ENCODE measurements around the gene CPE.
"Not testable (repeated sequence)": the region's sequence is repeated elsewhere in the genome, so short reads cannot be mapped to it uniquely, and the experiment has no call there.

CPE gene

DNA sequence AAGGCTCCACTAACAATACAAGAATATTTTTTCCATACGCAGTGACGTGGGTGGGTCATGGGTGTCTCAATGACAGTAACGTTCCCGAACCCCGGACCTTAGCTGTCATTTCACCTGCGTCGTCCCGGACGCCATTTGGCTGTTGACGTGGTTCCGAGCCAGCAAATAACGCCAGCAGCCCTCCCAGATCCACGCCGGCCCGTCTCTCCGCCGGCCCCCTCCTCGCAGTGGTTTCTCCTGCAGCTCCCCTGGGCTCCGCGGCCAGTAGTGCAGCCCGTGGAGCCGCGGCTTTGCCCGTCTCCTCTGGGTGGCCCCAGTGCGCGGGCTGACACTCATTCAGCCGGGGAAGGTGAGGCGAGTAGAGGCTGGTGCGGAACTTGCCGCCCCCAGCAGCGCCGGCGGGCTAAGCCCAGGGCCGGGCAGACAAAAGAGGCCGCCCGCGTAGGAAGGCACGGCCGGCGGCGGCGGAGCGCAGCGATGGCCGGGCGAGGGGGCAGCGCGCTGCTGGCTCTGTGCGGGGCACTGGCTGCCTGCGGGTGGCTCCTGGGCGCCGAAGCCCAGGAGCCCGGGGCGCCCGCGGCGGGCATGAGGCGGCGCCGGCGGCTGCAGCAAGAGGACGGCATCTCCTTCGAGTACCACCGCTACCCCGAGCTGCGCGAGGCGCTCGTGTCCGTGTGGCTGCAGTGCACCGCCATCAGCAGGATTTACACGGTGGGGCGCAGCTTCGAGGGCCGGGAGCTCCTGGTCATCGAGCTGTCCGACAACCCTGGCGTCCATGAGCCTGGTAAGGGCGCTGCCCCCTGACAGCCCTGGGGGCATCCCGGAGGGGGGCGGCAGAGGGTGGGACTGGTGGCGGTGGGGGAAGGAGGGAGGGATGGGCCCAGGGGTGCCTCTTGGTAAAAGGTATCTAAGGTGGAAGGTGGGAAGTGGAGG, at the start of gene CPE:
Gene CPE, plus strand, starts transcription at position 264 of the 933 bp plus-strand sequence. Its CDS starts 214 bp downstream, at position 478.
- H3K9me3 ChIP-seq (ENCODE audit: control insufficient read depth in 1 of 2, low read length in 2 of 2) = no peaks in the 10 kb centered on the region
- H3K27ac ChIP-seq (ENCODE audit: low read length) = peak within 1 kb of the TSS; percentile 22
- peak within 1 kb of the TSS; percentile 62 to 70 for H3K4me3 ChIP-seq (ENCODE audit: low read depth in 1 of 2, low read length in 2 of 2)
- no peaks in the 10 kb centered on the region for H3K36me3 ChIP-seq (ENCODE audit: control insufficient read depth in 1 of 2, insufficient read depth in 2 of 2, low read length in 2 of 2)
- H3K27me3 ChIP-seq (ENCODE audit: low read depth, low read length) = peaks cover 6% of the 10 kb centered on the region
- no peaks in the 10 kb centered on the region for H3K4me1 ChIP-seq (ENCODE audit: control insufficient read depth in 1 of 2, insufficient read depth in 2 of 2, low read length in 2 of 2)

DNA sequence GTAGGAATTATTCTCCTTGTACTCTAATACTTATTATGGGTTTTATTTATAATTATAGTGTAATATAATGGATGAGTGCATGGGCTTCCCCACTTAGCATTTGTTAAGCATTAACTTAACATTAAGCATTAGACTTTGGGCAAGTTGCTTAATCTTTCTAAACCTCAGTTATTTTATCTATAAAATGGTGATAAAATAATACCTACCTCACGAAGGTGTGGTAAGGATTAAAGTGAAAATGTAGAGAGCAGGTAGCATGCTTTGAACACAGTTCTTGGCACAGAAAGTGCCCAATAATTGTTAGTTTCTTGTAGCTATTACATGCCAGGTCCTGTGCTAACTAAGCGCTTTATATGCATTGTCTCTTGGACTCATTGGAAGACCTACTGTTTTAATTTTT, 48.7 kb upstream of the CPE start:
- Histone ChIP-seq H3K4me1 (ENCODE audit: control insufficient read depth in 1 of 2, insufficient read depth in 2 of 2, low read length in 2 of 2) (peaks cover 17 to 21% of the 10 kb centered on the region in 2 donors), H3K4me3 (ENCODE audit: low read depth in 1 of 2, low read length in 2 of 2) (no peak overlapping the region), H3K27ac (ENCODE audit: low read length) (no peak overlapping the region)

DNA sequence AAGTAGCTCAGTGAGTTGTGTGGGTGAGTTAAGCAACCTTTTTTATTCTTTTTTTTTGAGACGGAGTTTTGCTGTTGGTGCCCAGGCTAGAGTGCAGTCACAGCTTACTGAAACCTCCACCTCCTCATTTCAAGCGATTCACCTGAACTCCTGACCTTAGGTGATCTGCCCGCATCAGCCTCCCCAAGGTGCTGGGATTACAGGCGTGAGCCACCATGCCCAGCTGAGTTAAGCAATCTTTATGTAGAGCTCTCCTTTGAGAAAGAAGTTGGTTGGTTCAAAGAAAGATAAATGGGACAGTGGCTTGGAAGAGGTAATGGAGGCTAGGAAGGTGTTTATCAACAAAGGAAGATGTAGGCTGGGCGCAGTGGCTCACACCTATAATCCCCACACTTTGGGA, 48.1 kb upstream of the CPE start:
- no peak overlapping the region for H3K4me3 ChIP-seq (ENCODE audit: low read depth in 1 of 2, low read length in 2 of 2)
- H3K36me3 ChIP-seq (ENCODE audit: control insufficient read depth in 1 of 2, insufficient read depth in 2 of 2, low read length in 2 of 2) = no peaks in the 10 kb centered on the region
- H3K9me3 ChIP-seq (ENCODE audit: control insufficient read depth in 1 of 2, low read length in 2 of 2) = no peaks in the 10 kb centered on the region
- H3K4me1 ChIP-seq (ENCODE audit: control insufficient read depth in 1 of 2, insufficient read depth in 2 of 2, low read length in 2 of 2) = peaks cover 17 to 21% of the 10 kb centered on the region in 2 donors
- no peaks in the 10 kb centered on the region for H3K27me3 ChIP-seq (ENCODE audit: low read depth, low read length)
- no peak overlapping the region for H3K27ac ChIP-seq (ENCODE audit: low read length)

More for the DNA sequence above, 48.7 kb upstream of the CPE start:
- no peaks in the 10 kb centered on the region for H3K9me3 ChIP-seq (ENCODE audit: control insufficient read depth in 1 of 2, low read length in 2 of 2)
- H3K36me3 ChIP-seq (ENCODE audit: control insufficient read depth in 1 of 2, insufficient read depth in 2 of 2, low read length in 2 of 2) = no peaks in the 10 kb centered on the region
- H3K27me3 ChIP-seq (ENCODE audit: low read depth, low read length) = no peaks in the 10 kb centered on the region

DNA sequence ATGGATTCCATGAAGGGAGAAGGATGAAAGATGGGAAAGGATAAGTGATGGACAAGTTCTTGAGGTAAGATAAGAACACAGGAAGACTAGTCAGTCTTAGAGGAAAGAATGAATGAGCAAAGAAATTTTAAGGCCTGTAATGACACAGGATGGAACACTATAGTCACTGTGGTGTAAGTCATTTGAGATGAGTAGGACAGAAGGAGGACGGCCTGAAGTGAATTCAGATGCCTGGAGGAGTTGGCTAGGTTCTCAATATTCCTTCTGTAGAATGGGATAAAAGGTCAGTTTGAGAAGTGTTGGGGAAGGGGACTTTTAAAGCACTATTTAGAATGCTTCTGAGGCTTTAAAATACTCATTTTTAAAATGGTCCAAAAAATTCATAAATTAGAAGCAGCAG, 47.4 kb upstream of the CPE start:
- H3K27me3 ChIP-seq (ENCODE audit: low read depth, low read length) = no peaks in the 10 kb centered on the region
- no peak overlapping the region for H3K4me3 ChIP-seq (ENCODE audit: low read depth in 1 of 2, low read length in 2 of 2)
- H3K4me1 ChIP-seq (ENCODE audit: control insufficient read depth in 1 of 2, insufficient read depth in 2 of 2, low read length in 2 of 2) = peaks cover 13 to 16% of the 10 kb centered on the region in 2 donors
- H3K9me3 ChIP-seq (ENCODE audit: control insufficient read depth in 1 of 2, low read length in 2 of 2) = no peaks in the 10 kb centered on the region
- H3K27ac ChIP-seq (ENCODE audit: low read length) = no peak overlapping the region
- no peaks in the 10 kb centered on the region for H3K36me3 ChIP-seq (ENCODE audit: control insufficient read depth in 1 of 2, insufficient read depth in 2 of 2, low read length in 2 of 2)

DNA sequence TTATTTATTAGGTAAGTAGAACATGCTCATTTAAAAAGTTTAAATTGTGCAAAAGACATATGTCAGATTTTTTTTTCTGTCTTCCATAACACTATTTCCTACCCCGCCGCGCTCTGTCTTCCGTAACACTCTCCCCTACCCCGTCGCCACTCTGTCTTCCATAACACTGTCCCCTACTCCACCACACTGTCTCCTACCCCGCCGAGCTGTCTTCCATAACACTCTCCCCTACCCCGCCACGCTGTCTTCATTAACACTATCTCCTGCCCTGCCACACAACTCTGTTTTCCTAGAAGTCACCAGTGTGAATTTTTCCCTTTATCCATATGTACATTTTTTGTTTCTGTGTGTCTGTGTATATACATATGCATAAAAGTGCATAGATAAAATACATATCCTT, 47.0 kb upstream of the CPE start:
- peaks cover 0 to 2% of the 10 kb centered on the region in 2 donors for H3K36me3 ChIP-seq (ENCODE audit: control insufficient read depth in 1 of 2, insufficient read depth in 2 of 2, low read length in 2 of 2)
- H3K27ac ChIP-seq (ENCODE audit: low read length) = no peak overlapping the region
- no peak overlapping the region for H3K4me3 ChIP-seq (ENCODE audit: low read depth in 1 of 2, low read length in 2 of 2)
- peaks cover 10 to 14% of the 10 kb centered on the region in 2 donors for H3K4me1 ChIP-seq (ENCODE audit: control insufficient read depth in 1 of 2, insufficient read depth in 2 of 2, low read length in 2 of 2)
- no peaks in the 10 kb centered on the region for H3K27me3 ChIP-seq (ENCODE audit: low read depth, low read length)
- H3K9me3 ChIP-seq (ENCODE audit: control insufficient read depth in 1 of 2, low read length in 2 of 2) = no peaks in the 10 kb centered on the region

DNA sequence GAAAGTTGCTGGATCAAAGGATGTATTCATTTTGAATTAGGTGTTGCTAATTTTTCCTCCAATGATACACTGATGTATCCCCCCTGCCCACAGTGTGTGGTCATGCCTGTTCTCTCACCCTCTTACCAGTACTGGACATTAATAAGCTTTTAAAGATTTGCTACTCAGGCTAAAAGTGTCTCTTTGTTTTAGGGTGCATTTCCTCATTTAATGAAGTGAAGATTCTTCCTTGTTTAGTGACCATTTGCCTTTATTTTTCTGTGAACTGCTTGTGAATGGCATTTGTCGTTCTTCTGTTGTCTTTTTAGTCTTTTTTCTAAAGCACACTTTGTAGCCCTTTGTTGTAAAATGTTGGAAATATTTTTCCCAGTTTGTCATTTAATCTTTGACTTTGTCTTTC, 46.3 kb upstream of the CPE start:
- H3K9me3 ChIP-seq (ENCODE audit: control insufficient read depth in 1 of 2, low read length in 2 of 2) = no peaks in the 10 kb centered on the region
- H3K4me3 ChIP-seq (ENCODE audit: low read depth in 1 of 2, low read length in 2 of 2) = no peak overlapping the region
- H3K27me3 ChIP-seq (ENCODE audit: low read depth, low read length) = no peaks in the 10 kb centered on the region
- H3K27ac ChIP-seq (ENCODE audit: low read length) = no peak overlapping the region
- H3K36me3 ChIP-seq (ENCODE audit: control insufficient read depth in 1 of 2, insufficient read depth in 2 of 2, low read length in 2 of 2) = peaks cover 0 to 3% of the 10 kb centered on the region in 2 donors
- H3K4me1 ChIP-seq (ENCODE audit: control insufficient read depth in 1 of 2, insufficient read depth in 2 of 2, low read length in 2 of 2) = peaks cover 10 to 14% of the 10 kb centered on the region in 2 donors

DNA sequence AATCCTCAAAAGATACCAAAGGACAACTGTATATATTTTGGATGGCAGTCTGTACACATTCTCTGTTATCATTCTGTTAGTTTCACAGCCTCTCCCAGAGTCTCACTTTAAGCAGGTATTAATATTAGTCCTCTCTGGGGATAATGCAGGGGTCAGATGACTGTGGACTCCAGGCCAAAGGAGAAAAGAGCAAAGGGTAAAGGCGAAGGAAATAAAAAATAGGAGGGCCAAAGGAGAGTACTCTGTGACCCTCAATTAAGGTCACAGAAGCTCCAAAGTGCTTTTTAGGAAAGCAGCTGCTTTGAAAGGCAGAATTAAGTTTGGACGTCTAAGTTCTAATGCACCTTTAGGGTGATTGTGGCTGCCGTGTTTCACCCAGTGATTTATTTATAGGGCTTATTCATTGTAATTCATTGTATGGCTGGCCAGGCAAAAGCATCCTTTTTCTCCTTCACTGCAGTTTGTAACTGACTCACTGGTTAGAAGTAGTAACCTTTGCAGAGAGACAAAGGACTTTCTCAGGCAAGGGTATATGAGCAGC, 43.6 kb upstream of the CPE start:
- H3K4me1 ChIP-seq (ENCODE audit: control insufficient read depth in 1 of 2, insufficient read depth in 2 of 2, low read length in 2 of 2) = no peaks in the 10 kb centered on the region
- H3K9me3 ChIP-seq (ENCODE audit: control insufficient read depth in 1 of 2, low read length in 2 of 2) = no peaks in the 10 kb centered on the region
- H3K36me3 ChIP-seq (ENCODE audit: control insufficient read depth in 1 of 2, insufficient read depth in 2 of 2, low read length in 2 of 2) = peaks cover 14 to 16% of the 10 kb centered on the region in 2 donors

DNA sequence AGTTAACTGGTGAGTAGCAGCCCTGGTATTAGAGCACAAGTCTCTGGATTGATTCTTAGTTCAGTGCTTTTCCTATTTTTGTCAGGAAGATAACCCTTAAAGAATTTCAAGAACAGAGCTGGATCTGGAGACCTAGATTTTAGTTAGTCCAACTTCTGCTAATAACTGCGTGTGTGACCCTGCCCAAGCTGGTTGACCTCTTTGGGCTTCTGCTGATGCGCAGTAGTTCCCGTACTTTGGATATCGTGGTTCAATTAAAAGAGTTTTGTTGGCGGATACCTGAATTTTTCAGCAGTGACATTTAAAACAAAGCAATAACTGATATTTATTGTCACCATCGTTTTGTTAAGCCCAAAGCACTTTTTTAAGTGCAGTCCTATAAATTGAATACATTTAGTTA, 42.1 kb upstream of the CPE start:
- Histone ChIP-seq H3K36me3 (ENCODE audit: control insufficient read depth in 1 of 2, insufficient read depth in 2 of 2, low read length in 2 of 2) (peaks cover 19 to 23% of the 10 kb centered on the region in 2 donors), H3K27me3 (ENCODE audit: low read depth, low read length) (no peaks in the 10 kb centered on the region), H3K27ac (ENCODE audit: low read length) (no peak overlapping the region), H3K9me3 (ENCODE audit: control insufficient read depth in 1 of 2, low read length in 2 of 2) (no peaks in the 10 kb centered on the region), H3K4me3 (ENCODE audit: low read depth in 1 of 2, low read length in 2 of 2) (no peak overlapping the region), H3K4me1 (ENCODE audit: control insufficient read depth in 1 of 2, insufficient read depth in 2 of 2, low read length in 2 of 2) (no peaks in the 10 kb centered on the region)

More for the DNA sequence above, 43.6 kb upstream of the CPE start:
- H3K27ac ChIP-seq (ENCODE audit: low read length) = no peak overlapping the region
- no peaks in the 10 kb centered on the region for H3K27me3 ChIP-seq (ENCODE audit: low read depth, low read length)
- H3K4me3 ChIP-seq (ENCODE audit: low read depth in 1 of 2, low read length in 2 of 2) = no peak overlapping the region

DNA sequence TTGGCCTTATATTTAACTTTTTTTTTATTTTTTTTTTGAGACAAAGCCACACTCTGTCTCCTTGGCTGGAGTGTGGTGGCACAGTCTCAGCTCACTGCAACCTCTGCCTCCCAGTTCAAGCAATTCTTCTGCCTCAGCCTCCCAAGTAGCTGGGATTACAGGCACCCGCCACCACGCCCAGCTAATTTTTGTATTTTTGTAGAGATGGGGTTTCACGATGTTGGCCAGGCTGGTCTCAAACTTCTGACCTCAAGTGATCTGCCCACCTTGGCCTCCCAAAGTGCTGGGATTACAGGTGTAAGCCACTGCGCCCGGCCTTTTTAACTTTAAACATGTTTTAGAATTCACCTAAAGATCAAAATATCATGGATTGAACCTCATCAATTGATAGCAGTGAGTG, 36.5 kb upstream of the CPE start:
- not testable (repeated sequence) for H3K27ac ChIP-seq (ENCODE audit: low read length); H3K9me3 ChIP-seq (ENCODE audit: control insufficient read depth in 1 of 2, low read length in 2 of 2)
- peaks cover 19 to 20% of the 10 kb centered on the region in 2 donors for H3K36me3 ChIP-seq (ENCODE audit: control insufficient read depth in 1 of 2, insufficient read depth in 2 of 2, low read length in 2 of 2)

DNA sequence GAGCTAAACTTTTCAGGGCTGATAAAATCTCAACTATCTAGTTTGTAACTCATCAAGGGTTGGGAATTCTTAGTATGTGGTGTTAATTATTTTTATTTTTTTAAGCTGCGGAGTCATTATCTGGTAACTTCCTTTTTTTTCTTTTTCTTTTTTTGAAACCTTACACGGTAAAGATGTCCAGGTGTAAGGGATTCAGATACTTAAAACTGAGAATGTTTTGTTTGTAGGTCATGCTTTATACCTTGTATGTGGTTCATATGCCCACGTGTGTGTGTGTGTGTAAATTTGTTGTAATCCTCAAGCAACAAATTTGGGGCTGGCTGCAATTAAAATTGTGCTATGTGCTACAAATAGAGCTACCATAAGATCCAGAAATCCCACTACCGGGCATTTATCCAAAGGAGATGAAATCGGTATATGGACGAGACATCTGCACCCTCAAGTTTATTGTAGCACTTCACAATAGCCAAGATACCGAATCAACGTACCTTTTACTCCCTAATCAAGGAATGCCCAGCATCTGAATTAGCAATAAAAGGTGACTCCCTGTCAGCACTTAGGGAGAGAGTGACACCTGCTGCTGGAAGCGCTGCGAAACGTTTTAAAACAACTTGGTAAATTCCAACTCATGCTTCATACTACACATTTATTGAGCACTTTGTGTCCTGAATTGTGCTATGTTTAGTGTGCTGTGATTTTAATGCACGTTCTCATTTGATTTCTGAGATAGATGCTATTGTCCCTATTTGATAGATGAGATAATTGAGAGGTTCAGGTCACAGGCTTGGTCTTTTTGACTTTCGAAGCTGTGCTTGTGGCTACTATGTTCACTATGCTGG, 35.2 kb upstream of the CPE start:
- H3K27ac ChIP-seq (ENCODE audit: low read length) = no peak overlapping the region

More for the DNA sequence above, 36.5 kb upstream of the CPE start:
- H3K4me1 ChIP-seq (ENCODE audit: control insufficient read depth in 1 of 2, insufficient read depth in 2 of 2, low read length in 2 of 2); H3K27me3 ChIP-seq (ENCODE audit: low read depth, low read length); H3K4me3 ChIP-seq (ENCODE audit: low read depth in 1 of 2, low read length in 2 of 2): not testable (repeated sequence)

More for the DNA sequence above, 35.2 kb upstream of the CPE start:
- no peak overlapping the region for H3K4me3 ChIP-seq (ENCODE audit: low read depth in 1 of 2, low read length in 2 of 2)
- H3K36me3 ChIP-seq (ENCODE audit: control insufficient read depth in 1 of 2, insufficient read depth in 2 of 2, low read length in 2 of 2) = peaks cover 19 to 20% of the 10 kb centered on the region in 2 donors
- H3K4me1 ChIP-seq (ENCODE audit: control insufficient read depth in 1 of 2, insufficient read depth in 2 of 2, low read length in 2 of 2) = no peaks in the 10 kb centered on the region
- no peaks in the 10 kb centered on the region for H3K27me3 ChIP-seq (ENCODE audit: low read depth, low read length)
- H3K9me3 ChIP-seq (ENCODE audit: control insufficient read depth in 1 of 2, low read length in 2 of 2) = no peaks in the 10 kb centered on the region
